GM18508 (cell line): ENCODE results near the gene SLC35E2B.
"Not testable (repeated sequence)": the region's sequence is repeated elsewhere in the genome, so short reads cannot be mapped to it uniquely, and the experiment has no call there.

ENCODE experiments used
- ATAC-seq: cut with Tn5 transposase; IDR thresholded peaks from one replicate; pipeline ENCODE4 v1.9.1; 2021; ENCODE audit warnings: moderate number of reproducible peaks; ENCODE audit not compliant: insufficient read depth, unreplicated experiment

SLC35E2B gene

GRCh38 chr1:1692714-1693647 lies at the start of gene SLC35E2B:
Gene SLC35E2B, minus strand, starts transcription at chr1:1692795. Its CDS starts 16,096 bp downstream, at chr1:1676699.
- ATAC-seq = peak; percentile 63

GRCh38 chr1:1741013-1741412 lies 48.4 kb upstream of the SLC35E2B start:
- ATAC-seq = not testable (repeated sequence)

- not testable (repeated sequence) for ATAC-seq
These were observed 46.3 kb upstream of the SLC35E2B start for GRCh38 chr1:1738799-1739337.

GRCh38 chr1:1737675-1738590 lies 45.3 kb upstream of the SLC35E2B start:
- not testable (repeated sequence) for ATAC-seq

GRCh38 chr1:1732381-1732780 lies 39.8 kb upstream of the SLC35E2B start:
- ATAC-seq = no peak

DNA sequence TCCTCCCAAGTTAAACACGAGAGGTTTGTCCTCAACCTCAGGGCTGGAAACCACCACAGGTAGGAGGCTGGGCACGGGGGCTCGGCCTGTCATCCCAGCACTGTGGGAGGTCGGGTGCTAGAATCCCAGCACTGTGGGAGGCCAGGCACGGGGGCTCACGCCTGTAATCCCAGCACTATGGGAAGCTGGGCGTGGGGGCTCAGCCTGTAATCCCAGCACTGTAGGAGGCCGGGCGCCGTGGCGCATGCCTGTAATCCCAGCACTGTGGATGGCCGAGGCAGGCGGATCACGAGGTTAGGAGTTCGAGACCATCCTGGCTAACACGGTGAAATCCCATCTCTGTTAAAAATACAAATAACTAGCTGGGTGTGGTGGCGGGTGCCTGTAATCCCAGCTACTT lies 38.3 kb upstream of the SLC35E2B start:
- ATAC-seq = no peak

- ATAC-seq = not testable (repeated sequence)
These were observed 37.6 kb upstream of the SLC35E2B start for GRCh38 chr1:1730230-1730629.

DNA sequence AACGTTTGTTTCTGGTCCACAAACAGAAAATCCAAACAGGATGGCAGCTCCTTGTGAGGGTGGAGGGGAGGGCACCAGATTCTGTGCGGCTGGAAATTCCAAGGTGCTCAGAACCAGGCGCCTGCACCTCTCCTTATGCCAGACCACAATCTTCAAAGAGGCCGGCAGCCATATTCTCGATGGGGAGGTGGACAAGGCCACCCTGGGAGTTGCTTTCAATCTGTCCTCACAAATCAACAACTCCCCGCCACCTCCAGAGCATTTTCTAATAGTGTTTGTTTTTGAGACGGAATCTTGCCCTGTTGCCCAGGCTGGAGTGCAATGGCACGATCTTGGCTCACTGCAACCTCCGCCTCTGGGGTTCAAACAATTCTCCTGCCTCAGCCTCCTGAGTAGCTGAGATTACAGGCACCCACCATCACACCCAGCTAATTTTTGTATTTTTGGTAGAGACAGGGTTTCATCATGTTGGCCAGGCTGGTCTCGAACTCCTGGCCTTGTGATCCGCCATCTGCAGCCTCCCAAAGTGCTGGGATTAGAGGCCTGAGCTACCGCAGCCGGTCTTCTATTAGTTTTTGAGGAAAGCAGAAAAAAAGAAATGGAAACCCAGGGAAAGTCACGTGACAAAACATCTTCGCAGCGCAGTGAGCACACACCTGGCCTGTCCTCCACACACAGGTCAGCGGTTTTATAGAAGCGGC lies 36.7 kb upstream of the SLC35E2B start:
- ATAC-seq = not testable (repeated sequence)

DNA sequence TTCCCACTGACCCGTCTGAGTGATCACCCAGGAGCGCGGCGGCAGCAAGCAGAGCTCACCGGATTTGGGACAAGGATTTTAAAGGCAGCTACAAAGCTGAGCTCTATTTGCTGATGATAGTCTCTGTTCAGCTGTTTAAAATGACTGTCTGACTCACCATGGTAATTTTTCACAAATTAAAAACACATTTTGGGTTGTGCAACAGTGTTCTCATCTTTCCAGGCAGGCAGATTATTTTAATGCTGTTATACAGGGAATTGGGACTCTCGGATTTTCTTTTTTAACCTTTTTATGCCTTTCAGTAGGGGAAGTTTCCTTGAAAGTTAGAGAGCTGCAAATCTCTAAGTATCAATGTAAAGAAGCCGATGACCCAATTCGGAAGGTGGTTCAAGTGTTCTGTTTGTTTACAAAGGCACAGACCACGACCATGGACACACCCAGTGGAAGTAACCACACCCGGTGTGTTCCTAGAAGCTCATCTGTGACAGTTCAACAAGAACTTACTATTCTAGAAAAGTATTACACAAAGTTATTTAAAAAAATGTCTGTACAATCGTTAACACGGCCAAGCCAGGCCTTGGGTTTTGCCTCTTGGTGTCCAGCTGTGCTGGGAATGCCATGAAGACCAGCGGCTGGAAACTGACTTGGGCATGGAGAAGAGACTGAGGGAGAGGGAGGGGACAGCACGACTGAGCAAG lies 35.9 kb upstream of the SLC35E2B start:
- not testable (repeated sequence) for ATAC-seq

DNA sequence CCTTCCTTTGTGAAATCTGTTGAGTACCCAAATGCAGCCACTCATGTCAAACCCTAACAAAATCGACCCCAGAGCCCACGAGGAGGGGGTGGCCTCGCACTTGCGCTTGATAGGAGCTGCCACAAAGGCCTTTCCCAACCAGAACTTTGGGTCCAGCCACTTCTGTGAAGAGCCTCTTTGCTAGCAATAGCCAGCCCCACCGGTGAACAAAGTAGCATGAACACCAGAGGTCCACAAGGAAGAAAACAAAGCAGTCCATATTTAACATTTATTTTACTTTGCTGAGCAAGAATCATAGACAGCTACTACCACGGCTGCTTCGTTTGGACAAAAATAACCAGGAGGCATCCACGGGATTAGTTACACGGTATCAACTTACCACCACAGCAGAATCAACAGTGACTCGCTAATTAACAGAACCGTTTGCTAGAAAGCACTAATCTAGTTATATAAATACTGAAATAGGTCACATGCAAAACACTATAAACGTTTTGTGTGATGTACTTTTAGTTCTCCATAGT lies 34.6 kb upstream of the SLC35E2B start:
- not testable (repeated sequence) for ATAC-seq

- not testable (repeated sequence) for ATAC-seq
These were observed 33.5 kb upstream of the SLC35E2B start for GRCh38 chr1:1726088-1726487.

DNA sequence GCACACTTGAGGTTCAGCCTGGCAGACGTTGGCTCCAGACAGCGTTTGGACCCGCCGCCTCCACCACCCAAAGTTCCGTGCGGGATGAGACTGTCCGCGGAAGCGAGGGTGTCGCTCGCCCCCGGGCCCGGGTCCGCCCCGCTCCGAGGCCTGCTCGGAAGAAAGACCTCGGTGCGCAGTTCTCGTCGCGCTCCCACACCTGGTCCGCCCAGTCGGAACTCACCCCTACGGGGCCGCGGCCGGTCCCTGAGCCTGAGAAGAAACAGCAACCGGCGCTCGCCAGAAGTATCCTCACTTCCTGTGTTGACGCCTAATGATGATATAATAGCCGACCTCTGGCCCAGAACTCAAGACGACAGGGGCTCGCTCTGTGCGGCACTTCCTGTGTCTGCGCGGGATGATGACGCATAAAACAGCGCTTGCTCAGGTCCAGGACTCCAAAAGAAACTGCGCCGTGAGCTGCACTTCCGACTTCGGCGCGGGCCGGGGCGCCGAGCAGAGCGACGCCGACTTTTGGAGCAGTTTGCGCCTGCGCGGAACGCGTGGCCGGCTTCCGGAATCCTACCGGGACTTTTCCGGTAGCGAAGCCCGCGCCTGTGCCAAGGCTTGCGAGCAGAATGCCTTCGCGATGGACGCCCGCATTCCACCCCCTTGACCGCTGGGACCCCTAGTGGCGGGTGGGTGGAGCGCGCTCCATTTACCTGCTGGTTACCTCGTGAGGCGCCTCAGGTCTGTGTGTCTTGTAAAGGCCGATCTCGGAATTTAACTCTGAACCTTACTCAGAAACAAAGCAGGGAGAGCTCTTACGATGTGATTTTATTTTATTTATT lies 31.7 kb upstream of the SLC35E2B start, which contains the start of gene CDK11A:
Gene CDK11A (minus strand): TSS at position 323 of the 830 bp plus-strand sequence. CDS start 1,539 bp downstream, outside the sequence.
- peak; percentile 87 for ATAC-seq

DNA sequence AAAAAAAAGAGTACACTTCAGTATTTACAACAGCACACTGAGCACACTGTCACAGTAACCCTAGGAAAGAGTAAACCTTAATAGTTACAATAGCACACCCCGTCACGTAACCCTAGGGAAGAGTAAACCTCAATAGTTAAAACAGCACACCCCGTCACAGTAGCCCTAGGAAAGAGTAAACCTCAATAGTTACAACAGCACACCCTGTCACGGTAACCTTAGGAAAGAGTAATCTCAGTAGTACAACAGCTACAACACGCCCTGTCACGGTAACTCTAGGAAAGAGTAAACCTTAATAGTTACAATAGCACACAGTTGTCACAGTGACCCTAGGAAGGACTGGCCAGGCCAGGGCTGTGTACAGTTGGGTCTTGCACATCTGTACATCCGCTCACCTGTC lies 28.6 kb upstream of the SLC35E2B start:
- ATAC-seq = no peak

DNA sequence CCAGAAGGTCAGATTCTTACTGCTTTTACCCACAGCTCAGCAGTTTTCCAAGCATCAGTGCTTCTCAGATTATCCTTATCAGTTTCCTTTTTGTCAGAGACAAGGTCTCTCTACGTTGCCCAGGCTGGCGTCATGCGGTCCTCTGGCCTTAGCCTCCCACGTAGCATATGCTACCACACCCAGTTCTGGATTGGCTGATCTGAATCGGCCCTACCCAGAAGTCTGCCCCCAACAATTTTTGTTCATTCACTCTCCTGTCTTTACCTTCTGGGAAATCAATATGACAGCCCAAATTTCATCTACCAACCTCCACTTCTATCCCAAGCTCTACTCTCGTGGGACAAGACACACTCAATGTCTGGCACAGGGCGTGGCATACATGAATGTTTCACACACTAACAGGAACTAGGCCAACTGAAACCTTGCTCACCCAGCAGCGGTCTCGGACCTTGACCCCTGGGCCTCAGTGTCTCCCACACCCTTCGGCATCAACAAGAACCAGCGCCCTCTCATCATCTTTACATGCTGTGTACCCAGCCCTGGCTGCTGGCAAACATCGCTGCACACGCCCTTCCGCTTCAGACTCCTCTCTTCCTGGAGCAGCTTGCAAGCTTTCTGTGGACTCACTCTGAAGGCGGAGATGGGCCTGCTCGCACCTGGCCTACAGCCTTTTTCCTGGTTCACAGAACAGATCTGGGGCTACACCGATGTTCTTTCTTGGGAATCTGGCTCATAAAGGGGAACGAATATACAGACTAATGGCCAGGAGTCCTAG lies 22.7 kb upstream of the SLC35E2B start:
- not testable (repeated sequence) for ATAC-seq

DNA sequence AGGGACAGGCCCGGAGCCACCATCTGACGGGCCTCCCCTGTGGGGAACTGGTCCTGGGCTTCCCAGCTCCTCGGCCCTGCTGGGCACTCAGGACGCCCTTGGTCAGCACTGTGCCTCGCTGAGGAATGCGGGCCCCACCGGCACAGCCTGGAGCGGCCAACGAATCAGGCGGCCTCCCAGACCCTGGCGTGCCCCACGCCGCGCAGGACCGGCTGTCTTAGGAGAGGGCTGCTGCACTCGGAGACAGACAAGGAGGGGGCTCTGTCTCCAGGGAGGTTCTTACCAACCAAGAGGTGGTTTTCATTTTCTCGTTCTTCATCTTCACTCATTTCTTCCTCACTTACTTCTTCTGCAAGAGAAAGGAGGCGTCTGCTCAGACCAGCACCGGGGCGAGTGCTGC lies 15.3 kb upstream of the SLC35E2B start:
- not testable (repeated sequence) for ATAC-seq

DNA sequence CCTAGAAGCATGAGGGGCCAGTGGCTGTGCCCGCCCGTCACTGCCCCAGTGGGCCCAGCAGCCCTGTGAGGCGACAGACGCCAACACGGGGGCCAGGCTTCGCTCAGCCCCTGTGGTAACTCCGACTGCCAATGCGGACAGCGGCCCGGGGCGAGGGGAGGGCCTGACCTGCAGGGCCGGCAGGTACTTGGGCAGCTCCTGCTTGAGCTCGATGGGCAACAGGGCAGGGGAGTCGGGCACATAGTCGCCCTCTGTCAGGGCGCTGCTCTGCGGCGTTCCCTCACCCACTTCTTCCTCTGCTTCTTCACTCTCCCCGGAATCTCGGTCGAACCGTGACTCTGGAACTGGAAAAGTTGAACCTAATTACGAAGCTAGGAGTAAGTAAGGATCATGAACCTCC lies 14.6 kb upstream of the SLC35E2B start:
- not testable (repeated sequence) for ATAC-seq

- ATAC-seq = not testable (repeated sequence)
These were observed 13.0 kb upstream of the SLC35E2B start for GRCh38 chr1:1705623-1706022.
